D721Med (cell line): ENCODE measurements around the gene ACBD6.

ENCODE experiments used
- DNase-seq: peaks from one replicate; pipeline ENCODE4 v3.0.0; 2011; ENCODE audit warnings: low spot score; ENCODE audit not compliant: insufficient read length
- FAIRE-seq: peaks from 2 replicates; lab custom pipeline; 2011; peaks lifted over from hg19 to GRCh38; lab: Jason Lieb, UNC
- CTCF ChIP-seq: IDR thresholded peaks from 2 replicates; pipeline ENCODE4 v1.5.1; 2012; ENCODE audit warnings: mild to moderate bottlenecking, control low read depth; ENCODE audit not compliant: insufficient read depth; ENCODE audit errors: missing control alignments

The ACBD6 gene

GRCh38 chr1:180299479-180300221 is 202.7 kb downstream of the ACBD6 start:
- peak; percentile 99 for FAIRE-seq
- no peak for TF ChIP-seq CTCF
- DNase-seq = peak; percentile 36

- DNase-seq = no peak
- no peak for TF ChIP-seq CTCF
- FAIRE-seq = no peak
Measured at GRCh38 chr1:180295999-180296398, 206.4 kb downstream of the ACBD6 start.

GRCh38 chr1:180294711-180295110 is 207.7 kb downstream of the ACBD6 start:
- DNase-seq (no peak), FAIRE-seq (no peak)
- TF ChIP-seq CTCF = no peak

- DNase-seq = no peak
- FAIRE-seq = peak; percentile 56
- TF ChIP-seq CTCF = no peak
Measured at GRCh38 chr1:180291004-180291403, 211.4 kb downstream of the ACBD6 start.

GRCh38 chr1:180290265-180291001 is 211.9 kb downstream of the ACBD6 start:
- TF ChIP-seq CTCF = no peak
- DNase-seq (no peak), FAIRE-seq (no peak)

- FAIRE-seq (peak; percentile 21), DNase-seq (no peak)
- TF ChIP-seq CTCF = no peak
Measured at GRCh38 chr1:180288940-180289339, 213.4 kb downstream of the ACBD6 start.
